ENCODE measurements around the gene ASIC5. TPM values are rescaled to one million over a fixed set of nuclear protein-coding genes. Genes with fewer than 3 reads are reported as not detected.

ASIC5 gene
- total RNA-seq, 1 experiment from 2014 or later, result not detected

GRCh38 chr4:155878611-155879010 is 12.5 kb upstream of the ASIC5 start:
- H3K27ac Mint-ChIP-seq (ENCODE audit: unreplicated experiment), result no peak overlapping the region
- no peak for TF ChIP-seq CTCF (IDR thresholded peaks at IDR 0.05; ENCODE audit: insufficient read depth in 1 of 2, low read depth in 1 of 2, low read length in 1 of 2, severe bottlenecking in 1 of 2, unreplicated experiment in 1 of 2)
- ChIA-PET CTCF (no interaction called here), POLR2A (no interaction called here)
- H3K36me3 Mint-ChIP-seq (ENCODE audit: insufficient read depth, unreplicated experiment), result no peaks in the 10 kb centered on the region
- Histone ChIP-seq H3K36me3 (ENCODE audit: control insufficient read depth, insufficient read depth, low read length) (no peaks in the 10 kb centered on the region), H3K27me3 (replicated peaks; ENCODE audit: control insufficient read depth, insufficient read depth, low read length) (no peaks in the 10 kb centered on the region), H3K9me3 (peaks cover 17% of the 10 kb centered on the region), H3K4me3 (ENCODE audit: low read depth, low read length) (no peak overlapping the region), H3K4me1 (no peaks in the 10 kb centered on the region)
- H3K4me1 Mint-ChIP-seq (ENCODE audit: low read depth, unreplicated experiment), result no peaks in the 10 kb centered on the region
- no peak overlapping the region for H3K4me3 Mint-ChIP-seq (ENCODE audit: unreplicated experiment)
- DNase-seq, result no peak
- peaks cover 24% of the 10 kb centered on the region for H3K9me3 Mint-ChIP-seq (ENCODE audit: unreplicated experiment)
- no peaks in the 10 kb centered on the region for H3K27me3 Mint-ChIP-seq (ENCODE audit: insufficient read depth, unreplicated experiment)
- BruUV-seq (replicated peaks), result no TSS peak
- intact Hi-C loops (cut with micrococcal nuclease; ENCODE audit: unreplicated experiment), result no loop called here

- peaks cover 17% of the 10 kb centered on the region for H3K9me3 Mint-ChIP-seq (ENCODE audit: unreplicated experiment)
- no peaks in the 10 kb centered on the region for H3K36me3 Mint-ChIP-seq (ENCODE audit: insufficient read depth, unreplicated experiment)
- no TSS peak for BruUV-seq (replicated peaks)
Measured at GRCh38 chr4:155877971-155878370, 11.9 kb upstream of the ASIC5 start.

GRCh38 chr4:155875878-155876277 is 9.8 kb upstream of the ASIC5 start:
- peaks cover 11% of the 10 kb centered on the region for H3K9me3 Mint-ChIP-seq (ENCODE audit: unreplicated experiment)
- intact Hi-C loops (cut with micrococcal nuclease; ENCODE audit: unreplicated experiment), result no loop called here
- DNase-seq, result no peak
- Histone ChIP-seq H3K27me3 (replicated peaks; ENCODE audit: control insufficient read depth, insufficient read depth, low read length) (no peaks in the 10 kb centered on the region), H3K4me3 (ENCODE audit: low read depth, low read length) (no peak overlapping the region), H3K36me3 (ENCODE audit: control insufficient read depth, insufficient read depth, low read length) (no peaks in the 10 kb centered on the region), H3K4me1 (no peaks in the 10 kb centered on the region), H3K9me3 (peaks cover 17% of the 10 kb centered on the region)
- BruUV-seq (replicated peaks), result no TSS peak
- no peaks in the 10 kb centered on the region for H3K36me3 Mint-ChIP-seq (ENCODE audit: insufficient read depth, unreplicated experiment)
- POLR2A ChIA-PET, result no interaction called here
- H3K4me3 Mint-ChIP-seq (ENCODE audit: unreplicated experiment), result no peak overlapping the region
- no peaks in the 10 kb centered on the region for H3K4me1 Mint-ChIP-seq (ENCODE audit: low read depth, unreplicated experiment)
- no peak overlapping the region for H3K27ac Mint-ChIP-seq (ENCODE audit: unreplicated experiment)
- H3K27me3 Mint-ChIP-seq (ENCODE audit: insufficient read depth, unreplicated experiment), result no peaks in the 10 kb centered on the region
- no peak for TF ChIP-seq CTCF (IDR thresholded peaks at IDR 0.05; ENCODE audit: insufficient read depth in 1 of 2, low read depth in 1 of 2, low read length in 1 of 2, severe bottlenecking in 1 of 2, unreplicated experiment in 1 of 2)
- CTCF ChIA-PET, result no interaction called here

More at GRCh38 chr4:155877971-155878370, 11.9 kb upstream of the ASIC5 start:
- H3K9me3 ChIP-seq, result peaks cover 17% of the 10 kb centered on the region
- no peak overlapping the region for H3K4me3 Mint-ChIP-seq (ENCODE audit: unreplicated experiment)
- intact Hi-C loops (cut with micrococcal nuclease; ENCODE audit: unreplicated experiment), result no loop called here
- H3K4me3 ChIP-seq (ENCODE audit: low read depth, low read length), result no peak overlapping the region
- H3K27me3 ChIP-seq (replicated peaks; ENCODE audit: control insufficient read depth, insufficient read depth, low read length), result no peaks in the 10 kb centered on the region
- no peak for TF ChIP-seq CTCF (IDR thresholded peaks at IDR 0.05; ENCODE audit: insufficient read depth in 1 of 2, low read depth in 1 of 2, low read length in 1 of 2, severe bottlenecking in 1 of 2, unreplicated experiment in 1 of 2)
- H3K27me3 Mint-ChIP-seq (ENCODE audit: insufficient read depth, unreplicated experiment), result no peaks in the 10 kb centered on the region
- ChIA-PET POLR2A (no interaction called here), CTCF (no interaction called here)
- no peaks in the 10 kb centered on the region for H3K4me1 Mint-ChIP-seq (ENCODE audit: low read depth, unreplicated experiment)
- no peak overlapping the region for H3K27ac Mint-ChIP-seq (ENCODE audit: unreplicated experiment)
- H3K36me3 ChIP-seq (ENCODE audit: control insufficient read depth, insufficient read depth, low read length), result no peaks in the 10 kb centered on the region
- no peaks in the 10 kb centered on the region for H3K4me1 ChIP-seq
- no peak for DNase-seq

Measured in Caco-2 (cell line).